Panc1 (cell line): Measurements from ENCODE around the gene SLC4A2. TPM values are rescaled to one million over a fixed set of nuclear protein-coding genes. Genes with fewer than 3 reads are reported as not detected.

Source experiments
- ATAC-seq: fragments of 200-7000 bp; cut with Tn5 transposase; 2 replicates; pipeline ENCODE4 v1.9.1; 2020; ENCODE audit warnings: mild to moderate bottlenecking, moderate library complexity
- BruUV-seq: library from RNA; stranded (reverse); fragments of 400-500 nt; replicated peaks from 2 replicates; lab custom pipeline; 2021; lab: Mats Ljungman, UMichigan
- CTCF ChIA-PET: fragments of 300-600 bp; sonication (Branson Sonifier 250); formaldehyde crosslinking; loops from one replicate; lab custom pipeline; 2022; ENCODE audit warnings: antibody characterized with exemption; lab: Charles Lee
- POLR2A ChIA-PET: fragments of 300-600 bp; sonication (Branson Sonifier 250); formaldehyde crosslinking; loops from one replicate; lab custom pipeline; 2022; ENCODE audit warnings: antibody characterized with exemption; lab: Charles Lee
- DNase-seq: peaks from one replicate; pipeline ENCODE4 v3.0.0-alpha.2; 2010; ENCODE audit warnings: low read depth, low spot score
- H3K27ac ChIP-seq: 2 replicates; pipeline ENCODE4 v1.5.1; 2011; ENCODE audit warnings: mild to moderate bottlenecking, low read length, inconsistent platforms
- H3K27me3 ChIP-seq: fragments of 200-500 bp; sonication (Bioruptor generic); 2 replicates; pipeline ENCODE4 v1.6.0; 2014; ENCODE audit warnings: low read length, inconsistent platforms; ENCODE audit not compliant: control insufficient read depth, insufficient read depth
- H3K36me3 ChIP-seq: fragments of 200-500 bp; sonication (Bioruptor generic); 2 replicates; pipeline ENCODE4 v1.5.1; 2014; ENCODE audit warnings: inconsistent platforms, mild to moderate bottlenecking, low read length, moderate library complexity; ENCODE audit not compliant: control insufficient read depth, insufficient read depth
- H3K4me1 ChIP-seq: 2 replicates; pipeline ENCODE4 v1.5.1; 2011; ENCODE audit warnings: inconsistent platforms, mild to moderate bottlenecking, low read length, moderate library complexity; ENCODE audit not compliant: control insufficient read depth, insufficient read depth
- H3K4me3 ChIP-seq, 2 experiments: 2 replicates each; pipeline ENCODE4 v1.5.1; 2011 to 2012; ENCODE audit warnings: low read depth in 2 of 2, low read length in 2 of 2, mild to moderate bottlenecking in 2 of 2, inconsistent platforms in 1 of 2, moderate library complexity in 1 of 2
- H3K9me3 ChIP-seq: fragments of 200-500 bp; sonication (Bioruptor generic); 2 replicates; pipeline ENCODE4 v1.5.1; 2014; ENCODE audit warnings: low read depth, mild to moderate bottlenecking, inconsistent platforms, low read length, moderate library complexity; ENCODE audit not compliant: control insufficient read depth, insufficient read depth
- CTCF ChIP-seq: fragments of 450-650 bp; IDR thresholded peaks from 2 replicates; pipeline ENCODE4 v1.5.1; 2017; ENCODE audit warnings: mild to moderate bottlenecking
- POLR2AphosphoS5 ChIP-seq: IDR thresholded peaks from 2 replicates; pipeline ENCODE4 v1.6.1; 2012; ENCODE audit warnings: mild to moderate bottlenecking, low read depth, low read length, moderate library complexity
- REST ChIP-seq, 2 experiments: IDR thresholded peaks; 2 replicates each; pipeline ENCODE4 v1.6.1; 2011 to 2012; ENCODE audit warnings: low read depth in 2 of 2, control low read depth in 1 of 2, low read length in 1 of 2, mild to moderate bottlenecking in 1 of 2, moderate library complexity in 1 of 2; ENCODE audit not compliant: insufficient read depth in 1 of 2
- SIN3A ChIP-seq: IDR thresholded peaks from 2 replicates; pipeline ENCODE4 v1.6.1; 2012; ENCODE audit warnings: low read depth, mild to moderate bottlenecking, low read length, moderate library complexity, borderline replicate concordance; ENCODE audit not compliant: insufficient read depth
- TCF7L2 ChIP-seq: IDR thresholded peaks from 2 replicates; pipeline ENCODE4 v1.6.1; 2011; ENCODE audit warnings: mild to moderate bottlenecking, low read depth, low read length, inconsistent platforms
- in situ Hi-C: cut with HindIII; loops from 2 replicates; pipeline ENCODE4 v1.10.0; 2016; ENCODE audit warnings: low sequenced_read_pairs, low pct_unique_long_range_greater_than_20kb
- intact Hi-C: fragments of 100-400 bp; cut with micrococcal nuclease; formaldehyde crosslinking; loops from one replicate; pipeline ENCODE4 v1.10.0; 2022; ENCODE audit not compliant: unreplicated experiment
- total RNA-seq: library from RNA; stranded (reverse); gene quantifications from one replicate; pipeline ENCODE4 v1.2.1, GENCODE V29; 2021; ENCODE audit not compliant: unreplicated experiment

The SLC4A2 gene
- total RNA-seq, 1 experiment from 2014 or later: 580 TPM

GRCh38 chr7:151085691-151086620, 26.6 kb downstream of the SLC4A2 start, which contains the start of gene AGAP3:
Gene AGAP3 (plus strand): TSS chr7:151086475. CDS start chr7:151086742, 267 bp downstream.
- peak; percentile 68 for TF ChIP-seq POLR2AphosphoS5
- no peak for TF ChIP-seq REST (IDR thresholded peaks at IDR 0.05; ENCODE audit: insufficient read depth in 1 of 2, low read depth in 2 of 2, low read length in 1 of 2)
- 0 out of 2 replicates have a peak, but pooled peaks have one; percentile 50 for TF ChIP-seq SIN3A
- no peak for TF ChIP-seq TCF7L2
- TF ChIP-seq CTCF: no peak
- H3K9me3 ChIP-seq: no peaks in the 10 kb centered on the region
- H3K4me3 ChIP-seq: peak within 1 kb of the TSS; percentile 88 to 93
- H3K4me1 ChIP-seq: peaks cover 42% of the 10 kb centered on the region
- H3K36me3 ChIP-seq: no peaks in the 10 kb centered on the region; the same call in 1 of the 2 replicates
- CTCF ChIA-PET: interaction anchor here (1.1 kb wide), 1 partner anchor 18 kb away, joined by 3 read pairs; no protein-coding TSS in a partner anchor
- BruUV-seq: no TSS peak
- ATAC-seq (peak; percentile 65), DNase-seq (no peak)
- in situ Hi-C loops (no loop called here), intact Hi-C loops (no loop called here)
- peak within 1 kb of the TSS; percentile 83 for H3K27ac ChIP-seq
- no peaks in the 10 kb centered on the region for H3K27me3 ChIP-seq
- POLR2A ChIA-PET: interaction anchor here (1.2 kb wide), 1 partner anchor 25 kb away, joined by 6 read pairs; no protein-coding TSS in a partner anchor

- POLR2A ChIA-PET: no interaction called here
- DNase-seq (no peak), ATAC-seq (no peak)
- intact Hi-C loops: no loop called here
- CTCF ChIA-PET: no interaction called here
- no peak for TF ChIP-seq REST (IDR thresholded peaks at IDR 0.05; ENCODE audit: insufficient read depth in 1 of 2, low read depth in 2 of 2, low read length in 1 of 2)
- no peak for TF ChIP-seq CTCF
- no peak for TF ChIP-seq TCF7L2
- no peak for TF ChIP-seq POLR2AphosphoS5
- no peak for TF ChIP-seq SIN3A
- no TSS peak for BruUV-seq
- Histone ChIP-seq H3K36me3 (no peaks in the 10 kb centered on the region; the same call in 1 of the 2 replicates), H3K27me3 (no peaks in the 10 kb centered on the region), H3K4me1 (peaks cover 44% of the 10 kb centered on the region), H3K27ac (peak overlapping the region; percentile 77), H3K9me3 (no peaks in the 10 kb centered on the region), H3K4me3 (peak overlapping the region; percentile 88 to 93)
- in situ Hi-C loops: no loop called here
Observed at GRCh38 chr7:151086802-151087244, 27.4 kb downstream of the SLC4A2 start.
